Ishikawa (cell line): ENCODE measurements around the gene MAL.

Source experiments
- CEBPB ChIP-seq: IDR thresholded peaks from 2 replicates; pipeline ENCODE4 v1.6.1; 2012
- CREB1 ChIP-seq: IDR thresholded peaks from 2 replicates; pipeline ENCODE4 v1.6.1; 2012; ENCODE audit warnings: low read depth
- EP300 ChIP-seq: IDR thresholded peaks from 2 replicates; pipeline ENCODE4 v1.6.1; 2012; ENCODE audit warnings: borderline replicate concordance
- FOXM1 ChIP-seq: IDR thresholded peaks from 2 replicates; pipeline ENCODE4 v1.6.1; 2012; ENCODE audit warnings: low read depth, borderline replicate concordance
- MAX ChIP-seq: IDR thresholded peaks from 2 replicates; pipeline ENCODE4 v1.6.1; 2012
- NFIC ChIP-seq: IDR thresholded peaks from 2 replicates; pipeline ENCODE4 v1.6.1; 2012
- RAD21 ChIP-seq: IDR thresholded peaks from 2 replicates; pipeline ENCODE4 v1.6.1; 2012; ENCODE audit warnings: low read depth
- REST ChIP-seq: IDR thresholded peaks from 2 replicates; pipeline ENCODE4 v1.6.1; 2012; ENCODE audit warnings: low read depth, mild to moderate bottlenecking
- TAF1 ChIP-seq: IDR thresholded peaks from 2 replicates; pipeline ENCODE4 v1.6.1; 2012; ENCODE audit warnings: low read depth, mild to moderate bottlenecking
- TCF12 ChIP-seq: IDR thresholded peaks from 2 replicates; pipeline ENCODE4 v1.6.1; 2012; ENCODE audit warnings: low read depth
- TEAD4 ChIP-seq: IDR thresholded peaks from 2 replicates; pipeline ENCODE4 v1.6.1; 2012
- USF1 ChIP-seq: IDR thresholded peaks from 2 replicates; pipeline ENCODE4 v1.6.1; 2012
- YY1 ChIP-seq: IDR thresholded peaks from 2 replicates; pipeline ENCODE4 v1.6.1; 2012; ENCODE audit warnings: low read depth
- ZBTB7A ChIP-seq: IDR thresholded peaks from 2 replicates; pipeline ENCODE4 v1.6.1; 2012; ENCODE audit warnings: low read depth

- no peak for TF ChIP-seq MAX
- no peak for TF ChIP-seq TAF1
- TF ChIP-seq EP300 = no peak
- TF ChIP-seq CREB1 = no peak
- TF ChIP-seq REST = no peak
- no peak for TF ChIP-seq TEAD4
- TF ChIP-seq FOXM1 = no peak
- TF ChIP-seq CEBPB = no peak
- no peak for TF ChIP-seq USF1
- TF ChIP-seq ZBTB7A = no peak
- no peak for TF ChIP-seq YY1
- TF ChIP-seq RAD21 = no peak
- no peak for TF ChIP-seq NFIC
- TF ChIP-seq TCF12 = no peak
Observed at GRCh38 chr2:94990956-94991355, 34.6 kb upstream of the MAL start.
